Measurements from ENCODE around the gene RRP8. TPM values are rescaled to one million over a fixed set of nuclear protein-coding genes. Genes with fewer than 3 reads are reported as not detected.

RRP8 gene
- total and polyA plus RNA-seq, 9 of the 15 experiments (the other 6 are each of a cell fraction or from before 2014, with no cell fraction given), result 5.7 to 47.3 (median 32.6) TPM

- intact Hi-C loops (cut with micrococcal nuclease), result loop anchor here (1.0 to 5.0 kb wide), 3 partner anchors 34 to 74 kb away; no protein-coding TSS in a partner anchor
- POLR2A ChIA-PET, result interaction anchor here (0.6 to 2.5 kb wide), 9 partner anchors 10 to 144 kb away, joined by 3 to 17 read pairs (median 3); partner anchors contain the start of gene TPP1
- H3K9me1 ChIP-seq (ENCODE audit: control insufficient read depth, insufficient read depth, low read length), result peaks cover 10% of the 10 kb centered on the region
- H3K4me2 ChIP-seq (ENCODE audit: insufficient read depth, low read length), result peak overlapping the region; percentile 97
- 0 out of 2 replicates have a peak overlapping the region, but pooled peaks have one; percentile 77 for H2AFZ ChIP-seq (ENCODE audit: low read depth, low read length)
- H3K9me3 ChIP-seq (replicated peaks; ENCODE audit: control insufficient read depth, insufficient read depth, low read depth, low read length), result no peaks in the 10 kb centered on the region
- TF ChIP-seq LCOR (CRISPR knock-in tag; IDR thresholded peaks at IDR 0.05) (no peak), FOXP4 (CRISPR knock-in tag; IDR thresholded peaks at IDR 0.05; ENCODE audit: borderline replicate concordance) (0 out of 2 replicates have a peak, but pooled peaks have one; percentile 4), SPI1 (IDR thresholded peaks at IDR 0.05; ENCODE audit: borderline replicate concordance, low read depth, low read length) (0 out of 2 replicates have a peak, but pooled peaks have one; percentile 30), ZHX1 (conservative IDR thresholded peaks at IDR 0.05; ENCODE audit: low read length) (no peak), CCAR2 (IDR thresholded peaks at IDR 0.05; ENCODE audit: low read depth, low read length) (no peak)
- ATAC-seq (no peak), FAIRE-seq (no peak), DNase-seq (ENCODE audit: extremely low read depth in 1 of 4, low spot score in 3 of 4) (no peak)
- H3K4me3 ChIP-seq, result peak overlapping the region; percentile 95
- no peaks in the 10 kb centered on the region for H4K20me1 ChIP-seq (replicated peaks; ENCODE audit: control insufficient read depth, insufficient read depth, low read length)
- H3K9ac ChIP-seq (ENCODE audit: insufficient read depth in 1 of 2, low read depth in 2 of 2, low read length in 2 of 2), result peak overlapping the region in 1 of 2 experiments; percentile 92; a peak in 2 of 4 replicates
- peaks cover 78% of the 10 kb centered on the region for H3K79me2 ChIP-seq (ENCODE audit: control insufficient read depth, insufficient read depth, low read length)
- no TSS peak for BruUV-seq (replicated peaks)
- H3K36me3 ChIP-seq (ENCODE audit: control insufficient read depth, insufficient read depth, low read length), result peaks cover 62% of the 10 kb centered on the region
- peak overlapping the region; percentile 87; the same call in 2 of the 3 replicates for H3K27ac ChIP-seq (ENCODE audit: extremely low read depth, low read depth, low read length)
- 12% methylated on average over 3 of the region's 3 CpGs for WGBS (ENCODE audit: insufficient coverage, low coverage, missing lambda C conversion rate)
- in situ Hi-C loops (cut with MboI), result loop anchor here (5.0 kb wide), 1 partner anchor 72 kb away; no protein-coding TSS in a partner anchor
- no peaks in the 10 kb centered on the region for H3K27me3 ChIP-seq (ENCODE audit: control insufficient read depth in 2 of 2, insufficient read depth in 2 of 2, low read length in 2 of 2)
- CTCF ChIA-PET (ENCODE audit: low intra/inter-chr PET ratio), result interaction anchor here (2.5 kb wide), 1 partner anchor 73 kb away, joined by 11 read pairs; no protein-coding TSS in a partner anchor
- peaks cover 31 to 32% of the 10 kb centered on the region in 2 experiments for H3K4me1 ChIP-seq (replicated peaks in 1 of 2; ENCODE audit: control insufficient read depth in 2 of 2, insufficient read depth in 2 of 2, low read length in 2 of 2)
Observed at GRCh38 chr11:6604790-6605189, 1.4 kb upstream of the RRP8 start.

All from K562 (cell line).